GM12872 (cell line): ENCODE data around the gene TMC3.

Experiments
- CTCF ChIP-seq: IDR thresholded peaks from 3 replicates; pipeline ENCODE4 v1.5.1; 2011; ENCODE audit warnings: low read depth, mild to moderate bottlenecking, low read length, moderate library complexity; ENCODE audit not compliant: insufficient read depth

TMC3 gene

GRCh38 chr15:81309647-81310450 lies 64.2 kb downstream of the TMC3 start:
- TF ChIP-seq CTCF = no peak

GRCh38 chr15:81308260-81308659 lies 65.8 kb downstream of the TMC3 start:
- TF ChIP-seq CTCF = no peak

- TF ChIP-seq CTCF = no peak
Observed at GRCh38 chr15:81304226-81304625, 69.8 kb downstream of the TMC3 start.

GRCh38 chr15:81303244-81304225 lies 70.5 kb downstream of the TMC3 start:
- no peak for TF ChIP-seq CTCF

GRCh38 chr15:81302701-81303109 lies 71.3 kb downstream of the TMC3 start:
- no peak for TF ChIP-seq CTCF

- no peak for TF ChIP-seq CTCF
Observed at GRCh38 chr15:81301815-81302399, 72.1 kb downstream of the TMC3 start.

- no peak for TF ChIP-seq CTCF
Observed at GRCh38 chr15:81301385-81301784, 72.6 kb downstream of the TMC3 start.
